NCI-H2029 (cell line): Measurements from ENCODE around the gene KRTAP17-1.
"Not testable (repeated sequence)": the region's sequence is repeated elsewhere in the genome, so short reads cannot be mapped to it uniquely, and the experiment has no call there.

Source experiments
- DNase-seq: peaks from one replicate; lab custom pipeline; 2025; lab: John Stamatoyannopoulos, UW

KRTAP17-1 gene

DNA sequence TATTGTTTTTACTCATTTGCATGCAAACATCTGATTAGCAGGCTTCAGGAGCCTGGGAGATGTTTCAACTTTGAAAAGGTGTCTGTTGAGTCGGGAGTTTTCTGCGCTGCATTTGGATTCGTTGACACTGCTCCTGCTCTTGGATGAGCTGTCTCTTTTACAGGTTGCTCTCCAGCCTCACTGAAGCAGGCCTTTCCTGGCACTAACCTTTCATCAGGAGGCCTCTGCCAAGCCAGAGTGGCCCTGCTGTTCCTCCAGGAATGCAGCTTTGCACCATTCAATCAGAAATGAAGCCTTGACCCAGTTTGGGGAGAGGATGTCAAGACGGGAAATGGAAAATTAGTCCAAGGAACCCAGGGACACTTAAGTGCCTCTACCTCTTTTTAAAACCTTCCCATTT, 12.5 kb downstream of the KRTAP17-1 start:
- no peak for DNase-seq

DNA sequence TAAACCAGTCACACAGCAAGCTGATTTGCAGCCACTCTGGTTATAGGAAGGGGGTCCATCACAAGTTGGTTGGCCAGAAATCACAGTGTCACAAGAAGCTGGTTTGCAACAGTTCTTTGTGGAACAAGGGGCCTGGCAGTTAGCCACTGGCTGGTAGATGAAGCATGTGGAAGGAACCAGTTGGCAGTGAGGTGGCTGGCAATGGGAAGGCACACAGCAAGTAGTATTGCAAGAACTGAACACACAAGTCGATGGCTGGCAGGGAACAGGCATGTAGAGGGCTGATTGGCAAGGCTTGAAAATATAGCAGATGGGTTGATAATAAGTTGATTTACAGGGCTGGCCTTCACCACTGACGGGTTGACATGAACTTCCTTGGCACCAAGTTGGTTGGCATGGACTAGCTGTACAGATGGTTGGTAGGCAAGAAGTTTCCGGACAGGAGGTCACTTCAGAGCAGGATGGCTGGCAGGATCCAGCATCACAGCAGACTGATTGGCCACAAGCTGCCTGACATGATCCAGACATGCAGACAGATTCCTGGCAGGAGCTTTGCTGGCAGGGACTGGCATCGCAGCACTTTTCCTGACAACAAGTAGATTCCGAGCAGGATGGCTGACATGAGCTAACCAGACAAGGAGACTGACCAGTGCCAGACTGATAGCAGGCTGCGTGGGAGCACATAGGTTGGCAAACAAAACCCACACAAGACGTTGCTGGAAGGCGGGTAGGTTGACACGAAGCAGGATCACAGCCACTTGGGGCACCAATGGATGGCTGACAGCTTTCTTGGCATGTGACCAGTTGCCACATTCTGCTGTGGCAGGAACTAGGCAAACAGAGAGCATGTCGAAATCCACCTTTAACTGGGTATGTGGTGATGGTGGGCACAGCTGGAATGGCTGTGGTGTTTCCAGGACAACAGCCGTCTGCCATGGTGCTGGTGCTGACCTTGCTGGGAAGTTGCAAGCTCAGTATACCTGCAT, 13.3 kb downstream of the KRTAP17-1 start, which contains the start of gene KRTAP29-1:
Gene KRTAP29-1 (minus strand): TSS at position 936 of the 986 bp plus-strand sequence. CDS start 0 bp downstream, at position 936.
- no peak for DNase-seq

GRCh38 chr17:41301204-41301790, 14.2 kb downstream of the KRTAP17-1 start:
- DNase-seq, result no peak

- DNase-seq, result no peak
These were observed 16.9 kb downstream of the KRTAP17-1 start for GRCh38 chr17:41298458-41299135.

DNA sequence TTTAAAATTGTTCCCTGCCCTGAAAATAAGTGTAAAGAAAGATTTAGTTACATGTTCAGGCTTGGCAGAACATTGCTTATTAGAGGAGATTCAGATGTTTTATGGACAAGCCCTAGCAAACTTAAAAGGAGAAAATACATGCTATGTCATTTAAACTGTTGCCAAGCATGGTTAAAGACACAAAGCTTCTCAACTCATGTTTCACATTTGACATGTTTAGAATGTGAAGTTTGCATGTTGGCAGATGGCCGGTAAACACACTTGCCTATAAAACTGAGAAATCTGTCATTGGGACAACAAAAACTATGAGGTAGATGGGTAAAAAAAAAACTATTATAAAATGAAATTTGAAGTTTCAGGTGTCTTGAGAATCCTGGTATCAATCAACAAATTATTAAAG, 18.7 kb downstream of the KRTAP17-1 start:
- DNase-seq, result no peak

DNA sequence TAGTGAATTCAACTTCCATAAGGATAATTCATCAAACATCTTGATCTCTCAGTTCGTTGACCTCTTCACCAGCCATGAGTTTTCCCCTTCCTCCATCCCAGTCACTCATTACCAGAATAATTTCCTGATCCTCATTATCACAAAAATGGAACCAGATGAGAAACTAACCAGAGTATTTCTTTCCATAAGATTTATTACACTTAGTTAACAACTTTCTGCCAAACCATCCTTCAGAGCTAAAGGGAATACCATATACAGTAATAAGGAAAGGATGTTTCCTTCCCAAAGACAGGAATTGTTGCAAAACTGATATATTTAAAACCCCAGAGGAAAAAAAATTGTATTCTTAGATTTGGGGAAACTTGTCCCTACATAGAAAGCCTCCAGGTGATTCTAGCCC, 21.5 kb downstream of the KRTAP17-1 start:
- DNase-seq, result no peak

DNA sequence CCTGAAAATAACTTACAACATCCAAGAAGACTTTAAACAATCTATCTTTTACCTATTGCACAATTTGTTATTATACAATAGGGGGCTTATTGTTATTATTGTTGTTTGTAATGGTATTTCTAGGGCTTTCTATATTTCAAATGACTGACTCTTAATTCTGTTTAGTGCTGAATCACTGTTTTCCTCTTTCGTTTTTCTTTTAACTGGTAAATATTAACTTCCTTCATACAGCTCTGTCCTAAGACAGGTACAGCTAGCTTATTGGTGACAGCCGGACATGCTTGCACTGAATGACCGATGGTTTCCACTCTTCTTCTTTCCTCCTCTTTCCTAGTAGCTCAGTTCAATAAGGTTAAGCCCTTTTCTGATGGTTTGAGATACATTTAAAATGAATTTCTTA, 28.5 kb downstream of the KRTAP17-1 start:
- no peak for DNase-seq

- no peak for DNase-seq
These were observed 31.0 kb downstream of the KRTAP17-1 start for GRCh38 chr17:41284546-41284945.

DNA sequence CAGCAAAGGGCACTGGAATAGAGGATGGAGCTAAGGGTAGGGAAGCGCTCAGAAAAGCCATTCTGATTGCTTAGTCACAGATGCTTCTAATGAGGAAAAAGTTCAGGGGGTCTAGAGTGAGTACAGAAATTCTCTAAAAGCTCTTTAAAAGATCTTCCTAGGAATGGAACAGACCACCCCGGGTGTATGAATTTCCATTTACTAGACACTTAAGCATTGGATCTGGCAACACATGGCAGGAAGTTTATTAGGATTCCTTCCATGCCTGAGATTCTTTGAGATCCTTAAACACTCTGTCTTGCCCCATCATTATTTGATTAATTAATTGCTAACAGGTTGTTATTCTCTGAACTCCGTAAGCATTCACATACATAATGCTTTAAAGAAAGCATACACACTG, 31.5 kb downstream of the KRTAP17-1 start:
- no peak for DNase-seq

DNA sequence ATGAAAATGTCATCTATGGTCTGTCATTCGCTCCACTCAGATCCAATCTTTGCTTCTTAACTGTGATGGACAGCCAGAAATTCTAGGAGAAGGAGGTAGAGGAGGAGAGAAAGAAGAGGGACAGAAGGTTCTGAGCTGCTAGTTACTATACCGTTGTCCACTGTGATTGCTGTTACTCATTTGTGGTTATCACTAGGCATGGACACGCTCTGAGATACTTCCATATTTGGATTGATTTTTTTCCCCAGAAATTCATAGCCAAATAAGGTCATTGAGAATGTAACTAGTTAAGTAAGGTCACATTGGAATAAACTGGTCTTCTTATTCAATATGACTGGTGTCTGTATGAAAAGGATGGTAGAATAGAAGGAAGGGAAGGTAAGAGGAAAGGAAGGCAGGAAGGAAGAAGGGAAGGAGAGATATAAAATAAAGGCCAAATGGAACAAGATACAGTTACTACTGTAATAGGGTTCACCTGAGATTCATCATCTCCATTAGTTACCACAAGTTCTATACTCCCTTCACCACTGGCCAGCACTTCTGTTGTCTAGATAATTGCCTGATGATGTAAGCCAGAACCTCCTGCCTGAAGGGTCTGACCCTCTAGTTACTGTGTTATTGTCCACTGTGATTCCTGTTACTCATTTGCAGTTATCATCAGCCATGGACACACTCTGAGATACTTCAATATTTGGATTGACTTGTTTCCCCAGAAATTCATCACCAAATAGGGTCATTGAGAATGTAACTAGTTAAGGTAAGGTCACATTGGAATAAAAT, 37.1 kb downstream of the KRTAP17-1 start:
- DNase-seq, result no peak

DNA sequence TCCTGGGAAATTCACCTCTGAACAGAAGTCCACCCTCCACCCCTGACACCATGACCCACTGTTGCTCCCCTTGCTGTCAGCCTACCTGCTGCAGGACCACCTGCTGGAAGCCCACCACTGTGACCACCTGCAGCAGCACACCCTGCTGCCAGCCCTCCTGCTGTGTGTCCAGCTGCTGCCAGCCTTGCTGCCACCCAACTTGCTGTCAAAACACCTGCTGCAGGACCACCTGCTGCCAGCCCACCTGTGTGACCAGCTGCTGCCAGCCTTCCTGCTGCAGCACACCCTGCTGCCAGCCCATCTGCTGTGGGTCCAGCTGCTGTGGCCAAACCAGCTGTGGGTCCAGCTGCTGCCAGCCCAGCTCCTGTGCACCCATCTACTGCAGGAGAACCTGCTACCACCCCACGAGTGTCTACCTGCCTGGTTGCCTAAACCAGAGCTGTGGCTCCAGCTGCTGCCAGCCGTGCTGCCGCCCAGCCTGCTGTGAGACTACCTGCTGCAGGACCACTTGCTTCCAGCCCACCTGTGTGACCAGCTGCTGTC, 39.8 kb downstream of the KRTAP17-1 start, which contains the start of gene KRTAP9-7:
Gene KRTAP9-7 (plus strand): TSS at position 51 of the 543 bp plus-strand sequence. CDS start 0 bp downstream, at position 51.
- DNase-seq, result not testable (repeated sequence)

DNA sequence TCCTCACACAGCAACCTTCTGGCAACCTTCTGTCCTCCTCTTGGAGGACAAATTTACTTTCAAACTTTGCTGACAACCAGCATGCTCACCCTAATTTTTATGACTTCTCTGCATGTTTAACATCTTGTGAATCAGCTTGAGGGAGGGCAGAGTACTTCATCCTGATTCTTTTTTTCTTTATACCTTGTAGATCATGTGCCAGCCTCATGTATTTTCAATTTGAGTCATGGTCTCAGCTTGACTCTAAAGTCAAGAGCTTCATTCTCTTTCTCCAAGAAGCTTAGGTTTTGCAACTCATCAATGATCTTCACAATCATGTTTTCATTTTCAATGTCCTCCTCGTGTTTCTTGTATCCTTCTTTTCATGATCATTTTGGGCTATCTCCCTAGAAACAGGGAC, 43.7 kb downstream of the KRTAP17-1 start:
- DNase-seq, result no peak

DNA sequence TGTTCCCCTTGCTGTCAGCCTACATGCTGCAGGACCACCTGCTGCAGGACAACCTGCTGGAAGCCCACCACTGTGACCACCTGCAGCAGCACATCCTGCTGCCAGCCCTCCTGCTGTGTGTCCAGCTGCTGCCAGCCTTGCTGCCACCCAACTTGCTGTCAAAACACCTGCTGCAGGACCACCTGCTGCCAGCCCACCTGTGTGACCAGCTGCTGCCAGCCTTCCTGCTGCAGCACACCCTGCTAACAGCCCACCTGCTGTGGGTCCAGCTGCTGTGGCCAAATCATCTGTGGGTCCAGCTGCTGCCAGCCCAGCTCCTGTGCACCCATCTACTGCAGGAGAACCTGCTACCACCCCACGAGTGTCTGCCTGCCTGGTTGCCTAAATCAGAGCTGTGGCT, 44.2 kb downstream of the KRTAP17-1 start:
- not testable (repeated sequence) for DNase-seq

GRCh38 chr17:41267711-41268110, 47.8 kb downstream of the KRTAP17-1 start:
- DNase-seq, result no peak

DNA sequence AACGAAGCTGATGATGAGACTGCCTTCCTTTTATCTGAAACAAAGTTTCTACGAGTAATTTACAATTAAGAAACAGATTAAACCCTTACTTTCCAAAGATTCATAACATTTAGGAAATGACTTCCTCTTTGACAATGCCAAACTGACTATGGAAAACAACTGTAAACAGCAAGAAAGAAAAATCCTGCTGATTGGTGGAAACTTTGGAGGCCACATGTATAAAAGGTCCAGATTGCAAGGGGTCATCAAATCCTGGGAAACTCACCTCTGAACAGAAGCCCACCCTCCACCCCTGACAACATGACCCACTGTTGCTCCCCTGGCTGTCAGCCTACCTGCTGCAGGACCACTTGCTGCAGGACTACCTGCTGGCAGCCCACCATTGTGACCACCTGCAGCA, 50.4 kb downstream of the KRTAP17-1 start, which contains the start of gene KRTAP9-6:
Gene KRTAP9-6 (plus strand): TSS at position 301 of the 400 bp plus-strand sequence. CDS start 0 bp downstream, at position 301.
- no peak for DNase-seq
